HG03342 (cell line): Measurements from ENCODE around the gene SARM1.
A peak's percentile ranks its signal among the peaks of the same experiment; 100 is the strongest.
"Not testable (repeated sequence)": the region's sequence is repeated elsewhere in the genome, so short reads cannot be mapped to it uniquely, and the experiment has no call there.

ENCODE experiments used
- ATAC-seq: cut with Tn5 transposase; IDR thresholded peaks from one replicate; pipeline ENCODE4 v1.9.1; 2021; ENCODE audit warnings: mild to moderate bottlenecking, moderate library complexity; ENCODE audit not compliant: unreplicated experiment

The SARM1 gene

GRCh38 chr17:28371245-28372202 lies at the start of gene SARM1:
TSS of gene SARM1 (plus strand) at chr17:28371694. CDS start at chr17:28372033, 339 bp downstream.
- peak; percentile 74 for ATAC-seq

GRCh38 chr17:28324267-28324745 lies 47.2 kb upstream of the SARM1 start:
- ATAC-seq = no peak

- ATAC-seq = no peak
These were observed 46.7 kb upstream of the SARM1 start for GRCh38 chr17:28324781-28325180.

- no peak for ATAC-seq
These were observed 46.3 kb upstream of the SARM1 start for GRCh38 chr17:28325211-28325610.

GRCh38 chr17:28326114-28326513 lies 45.4 kb upstream of the SARM1 start:
- no peak for ATAC-seq

- no peak for ATAC-seq
These were observed 44.4 kb upstream of the SARM1 start for GRCh38 chr17:28327031-28327607.

- ATAC-seq = no peak
These were observed 43.8 kb upstream of the SARM1 start for GRCh38 chr17:28327709-28328108.

GRCh38 chr17:28328325-28328724 lies 43.2 kb upstream of the SARM1 start:
- ATAC-seq = no peak

- no peak for ATAC-seq
These were observed 40.8 kb upstream of the SARM1 start for GRCh38 chr17:28330671-28331070.

- no peak for ATAC-seq
These were observed 39.5 kb upstream of the SARM1 start for GRCh38 chr17:28331891-28332420.

GRCh38 chr17:28333083-28333746 lies 38.3 kb upstream of the SARM1 start:
- ATAC-seq = no peak

- no peak for ATAC-seq
These were observed 37.3 kb upstream of the SARM1 start for GRCh38 chr17:28334171-28334570.

- no peak for ATAC-seq
These were observed 36.8 kb upstream of the SARM1 start for GRCh38 chr17:28334666-28335200.

GRCh38 chr17:28335201-28335958 lies 36.1 kb upstream of the SARM1 start, which contains the start of the genes IFT20 and TNFAIP1:
TSS of gene IFT20 (minus strand) at chr17:28335472. CDS start at chr17:28331985, 3,487 bp downstream.
TSS of gene TNFAIP1 (plus strand) at chr17:28335761. CDS start at chr17:28339522, 3,761 bp downstream.
- peak; percentile 95 for ATAC-seq

- no peak for ATAC-seq
These were observed 35.3 kb upstream of the SARM1 start for GRCh38 chr17:28335959-28336871.

GRCh38 chr17:28338056-28338768 lies 33.3 kb upstream of the SARM1 start:
- ATAC-seq = no peak

- not testable (repeated sequence) for ATAC-seq
These were observed 32.7 kb upstream of the SARM1 start for GRCh38 chr17:28338769-28339212.

- no peak for ATAC-seq
These were observed 32.1 kb upstream of the SARM1 start for GRCh38 chr17:28339431-28339830.
